Ovary (tissue), 3 donors: ENCODE results near the gene FPR1.

Source experiments
- EP300 ChIP-seq: sonication (generic); formaldehyde crosslinking; IDR thresholded peaks from one replicate; pipeline ENCODE4 v1.6.1; 2017; ENCODE audit warnings: antibody characterized with exemption
- POLR2A ChIP-seq: fragments of 450-650 bp; IDR thresholded peaks from one replicate; pipeline ENCODE4 v1.6.1; 2017; ENCODE audit warnings: antibody characterized with exemption, mild to moderate bottlenecking, moderate library complexity
- TF ChIP-seq, protein P1 (sequence below), 3 donors: fragments of 450-650 bp in 2 of 3; fragments of 200-600 bp in 1 of 3; IDR thresholded peaks; one replicate each; pipeline versions ENCODE4 v1.5.1 to v1.8.0; 2016 to 2022; ENCODE audit warnings: antibody characterized with exemption in 3 of 3, mild to moderate bottlenecking in 1 of 3
- donor health status: DM: no; HTN: no; CAD: no.

DNA sequence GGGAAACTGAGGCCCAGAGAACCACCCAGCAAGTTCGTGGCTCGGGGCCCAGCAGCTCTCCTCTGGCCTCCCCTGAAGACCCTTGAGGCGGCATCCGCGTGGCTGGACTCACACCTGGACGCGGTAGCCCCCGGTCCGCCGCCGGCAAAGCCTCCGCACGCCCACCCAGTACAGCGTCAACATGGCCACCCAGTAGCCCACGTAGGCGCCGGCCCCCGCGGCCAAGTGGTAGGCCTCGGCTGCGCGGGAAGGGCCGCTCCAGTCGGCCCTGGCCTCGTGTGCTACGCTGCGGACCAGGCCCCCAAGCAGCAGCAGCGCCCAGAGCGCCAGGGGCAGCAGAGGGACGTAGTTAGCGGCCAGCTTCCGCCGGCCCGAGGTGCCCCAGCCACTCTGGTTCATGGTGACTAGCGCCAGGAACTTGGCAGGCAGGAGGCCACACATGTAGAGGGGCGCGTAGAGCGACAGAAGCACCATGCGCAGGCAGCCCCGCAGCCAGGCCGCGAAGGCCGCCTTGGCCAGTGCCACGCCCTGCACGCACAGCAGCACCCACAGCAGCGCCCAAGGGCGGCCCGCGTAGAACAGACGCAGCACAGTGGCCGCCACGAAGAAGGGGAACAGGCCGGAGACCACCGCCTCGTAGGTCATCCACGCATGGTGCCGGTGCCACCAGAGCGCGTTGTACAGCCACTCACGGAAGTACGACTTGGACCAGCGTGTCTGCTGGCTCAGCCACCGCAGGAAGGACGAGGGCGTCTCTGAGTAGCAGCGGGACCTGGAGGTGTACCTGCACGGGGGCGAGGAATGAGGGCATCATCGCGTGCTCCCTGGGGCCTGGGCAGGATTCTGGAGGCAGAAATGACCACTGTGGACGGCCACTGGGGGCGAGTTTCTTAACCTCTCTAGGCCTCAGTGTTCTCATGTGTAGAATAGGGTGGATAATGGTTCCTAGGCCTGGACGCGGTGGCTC lies 38.1 kb downstream of the FPR1 start:
- TF ChIP-seq, protein P1, sequence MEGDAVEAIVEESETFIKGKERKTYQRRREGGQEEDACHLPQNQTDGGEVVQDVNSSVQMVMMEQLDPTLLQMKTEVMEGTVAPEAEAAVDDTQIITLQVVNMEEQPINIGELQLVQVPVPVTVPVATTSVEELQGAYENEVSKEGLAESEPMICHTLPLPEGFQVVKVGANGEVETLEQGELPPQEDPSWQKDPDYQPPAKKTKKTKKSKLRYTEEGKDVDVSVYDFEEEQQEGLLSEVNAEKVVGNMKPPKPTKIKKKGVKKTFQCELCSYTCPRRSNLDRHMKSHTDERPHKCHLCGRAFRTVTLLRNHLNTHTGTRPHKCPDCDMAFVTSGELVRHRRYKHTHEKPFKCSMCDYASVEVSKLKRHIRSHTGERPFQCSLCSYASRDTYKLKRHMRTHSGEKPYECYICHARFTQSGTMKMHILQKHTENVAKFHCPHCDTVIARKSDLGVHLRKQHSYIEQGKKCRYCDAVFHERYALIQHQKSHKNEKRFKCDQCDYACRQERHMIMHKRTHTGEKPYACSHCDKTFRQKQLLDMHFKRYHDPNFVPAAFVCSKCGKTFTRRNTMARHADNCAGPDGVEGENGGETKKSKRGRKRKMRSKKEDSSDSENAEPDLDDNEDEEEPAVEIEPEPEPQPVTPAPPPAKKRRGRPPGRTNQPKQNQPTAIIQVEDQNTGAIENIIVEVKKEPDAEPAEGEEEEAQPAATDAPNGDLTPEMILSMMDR (IDR thresholded peaks at IDR 0.05), result no peak
- TF ChIP-seq POLR2A (no peak), EP300 (no peak)
